ENCODE measurements around the gene STAT4.

DNA sequence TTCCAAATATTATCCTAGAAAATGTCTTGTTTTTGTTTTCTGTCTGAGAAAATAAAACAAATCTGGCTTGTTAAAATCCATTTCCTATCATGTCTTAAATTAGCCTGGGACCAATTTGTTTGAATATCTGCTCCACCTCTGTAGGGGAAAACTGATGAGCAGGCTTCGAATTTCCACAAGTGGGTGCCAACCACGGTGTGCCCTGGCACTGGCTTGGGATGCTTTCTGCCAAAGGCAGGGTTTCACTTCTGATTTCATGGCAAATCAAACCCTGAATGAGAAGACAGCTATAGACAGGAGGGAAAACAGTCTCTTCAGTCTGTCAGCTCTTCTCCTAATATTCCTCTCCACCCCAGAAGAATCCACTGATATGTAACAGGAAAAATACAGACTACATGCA lies 33.7 kb upstream of the STAT4 start:
- TF ChIP-seq POLR2A (IDR thresholded peaks at IDR 0.05), result no peak
- TF ChIP-seq, protein P1, sequence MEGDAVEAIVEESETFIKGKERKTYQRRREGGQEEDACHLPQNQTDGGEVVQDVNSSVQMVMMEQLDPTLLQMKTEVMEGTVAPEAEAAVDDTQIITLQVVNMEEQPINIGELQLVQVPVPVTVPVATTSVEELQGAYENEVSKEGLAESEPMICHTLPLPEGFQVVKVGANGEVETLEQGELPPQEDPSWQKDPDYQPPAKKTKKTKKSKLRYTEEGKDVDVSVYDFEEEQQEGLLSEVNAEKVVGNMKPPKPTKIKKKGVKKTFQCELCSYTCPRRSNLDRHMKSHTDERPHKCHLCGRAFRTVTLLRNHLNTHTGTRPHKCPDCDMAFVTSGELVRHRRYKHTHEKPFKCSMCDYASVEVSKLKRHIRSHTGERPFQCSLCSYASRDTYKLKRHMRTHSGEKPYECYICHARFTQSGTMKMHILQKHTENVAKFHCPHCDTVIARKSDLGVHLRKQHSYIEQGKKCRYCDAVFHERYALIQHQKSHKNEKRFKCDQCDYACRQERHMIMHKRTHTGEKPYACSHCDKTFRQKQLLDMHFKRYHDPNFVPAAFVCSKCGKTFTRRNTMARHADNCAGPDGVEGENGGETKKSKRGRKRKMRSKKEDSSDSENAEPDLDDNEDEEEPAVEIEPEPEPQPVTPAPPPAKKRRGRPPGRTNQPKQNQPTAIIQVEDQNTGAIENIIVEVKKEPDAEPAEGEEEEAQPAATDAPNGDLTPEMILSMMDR (IDR thresholded peaks at IDR 0.05 in 4 of 5, conservative IDR thresholded peaks at IDR 0.05 in 1 of 5), result no peak

All from gastrocnemius medialis (tissue), 4 donors.